Measurements from ENCODE around the gene METTL5.
"Not testable (repeated sequence)": the region's sequence is repeated elsewhere in the genome, so short reads cannot be mapped to it uniquely, and the experiment has no call there.

Gene METTL5

GRCh38 chr2:169824373-169825333, at the start of gene METTL5:
TSS of gene METTL5 (minus strand) at chr2:169824905. CDS start at chr2:169824597, 308 bp downstream.
- peak; percentile 86 for DNase-seq

DNA sequence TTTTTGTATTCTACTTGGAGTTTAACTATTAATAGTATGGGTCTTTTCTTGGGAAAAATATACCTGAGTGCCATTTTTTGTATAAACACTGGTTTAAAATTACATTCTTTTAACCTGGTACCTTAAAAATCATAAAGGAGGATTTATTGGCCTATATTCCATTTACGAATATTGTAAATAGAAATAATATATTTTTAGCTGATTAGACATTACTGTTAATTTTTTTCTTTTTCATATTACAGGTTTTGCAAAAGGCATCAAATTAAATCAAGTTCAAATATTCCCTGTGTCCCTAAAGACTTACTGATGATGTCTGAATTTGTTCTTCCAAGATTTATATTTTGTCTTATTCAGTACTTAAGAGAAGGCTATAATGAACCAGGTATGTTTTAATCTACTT, 47.3 kb upstream of the METTL5 start:
- DNase-seq = no peak

- DNase-seq = not testable (repeated sequence)
These were observed 46.7 kb upstream of the METTL5 start for GRCh38 chr2:169871369-169871768.

- no peak for DNase-seq
These were observed 44.2 kb upstream of the METTL5 start for GRCh38 chr2:169868951-169869350.

- DNase-seq = no peak
These were observed 42.9 kb upstream of the METTL5 start for GRCh38 chr2:169867579-169867978.

- DNase-seq = not testable (repeated sequence)
These were observed 41.5 kb upstream of the METTL5 start for GRCh38 chr2:169866230-169866629.

GRCh38 chr2:169865492-169865891, 40.8 kb upstream of the METTL5 start:
- no peak for DNase-seq

DNA sequence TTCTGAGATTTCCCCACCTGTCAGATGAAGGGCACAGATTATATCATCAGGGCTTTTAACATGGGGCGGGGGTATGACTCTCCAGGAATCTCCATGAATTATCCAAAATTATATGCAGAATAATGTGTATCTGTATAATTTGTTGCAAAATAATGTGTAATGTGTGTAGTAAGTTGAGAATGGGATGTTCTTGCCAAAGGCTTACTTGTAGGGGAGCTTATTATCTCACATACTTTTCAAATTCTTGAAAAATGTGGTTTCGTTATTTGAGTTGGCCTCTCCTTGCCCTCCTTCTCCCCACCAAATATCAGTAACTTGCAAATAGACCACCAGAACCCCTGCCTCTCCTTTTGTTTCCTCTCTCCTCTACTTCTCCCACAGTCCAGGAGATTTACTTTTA, 38.1 kb upstream of the METTL5 start:
- no peak for DNase-seq

- no peak for DNase-seq
These were observed 35.4 kb upstream of the METTL5 start for GRCh38 chr2:169860149-169860548.

- DNase-seq = no peak
These were observed 34.7 kb upstream of the METTL5 start for GRCh38 chr2:169859423-169859822.

GRCh38 chr2:169855281-169856258, 30.9 kb upstream of the METTL5 start:
- not testable (repeated sequence) for DNase-seq

DNA sequence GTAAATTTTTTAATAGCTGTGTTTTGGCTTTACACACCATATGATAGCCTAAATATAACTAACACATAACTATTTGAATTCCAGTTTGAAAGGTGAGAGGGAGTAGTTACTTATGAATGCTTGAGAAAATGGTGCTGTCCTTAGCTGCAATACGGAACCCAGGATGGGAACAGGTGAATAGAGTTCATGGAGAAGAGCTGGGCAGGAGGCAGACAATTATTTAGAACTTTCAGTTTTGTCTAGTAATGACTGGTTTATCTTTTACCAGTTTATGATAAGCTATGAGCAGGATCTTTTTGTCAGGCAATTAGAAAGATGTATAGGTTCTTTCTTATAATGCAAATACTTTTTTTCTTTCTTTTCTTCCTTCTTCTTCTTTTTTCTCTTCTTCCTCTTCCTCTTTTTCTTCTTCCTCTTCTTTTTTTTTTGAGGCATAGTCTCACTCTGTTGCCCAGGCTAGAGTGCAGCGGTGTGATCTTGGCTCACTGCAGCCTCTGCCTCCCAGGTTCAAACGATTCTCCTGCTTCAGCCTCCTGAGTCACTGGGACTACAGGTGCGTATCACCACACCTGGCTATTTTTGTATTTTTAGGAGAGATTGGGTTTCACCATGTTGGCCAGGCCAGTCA, 28.4 kb upstream of the METTL5 start:
- DNase-seq = no peak

DNA sequence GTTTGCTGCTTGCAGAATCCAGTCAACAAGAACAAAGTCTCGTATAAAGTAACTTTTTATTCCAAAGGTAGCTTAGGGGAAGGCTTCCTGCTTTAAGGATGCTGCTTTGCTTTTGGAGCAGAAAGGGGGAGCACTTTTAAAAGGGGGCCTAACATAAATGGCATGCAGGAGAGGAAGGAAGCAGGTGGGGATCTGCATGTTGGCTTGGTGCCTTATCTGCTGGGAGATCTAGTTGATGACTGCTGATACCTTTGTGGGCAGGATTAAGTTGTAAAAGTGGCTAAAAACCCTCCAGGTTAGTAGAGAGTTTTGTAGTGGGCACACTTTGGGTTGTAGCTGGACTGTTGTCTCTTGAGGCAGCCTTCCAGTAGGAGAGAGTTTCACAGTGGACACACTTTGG, 25.0 kb upstream of the METTL5 start:
- no peak for DNase-seq

DNA sequence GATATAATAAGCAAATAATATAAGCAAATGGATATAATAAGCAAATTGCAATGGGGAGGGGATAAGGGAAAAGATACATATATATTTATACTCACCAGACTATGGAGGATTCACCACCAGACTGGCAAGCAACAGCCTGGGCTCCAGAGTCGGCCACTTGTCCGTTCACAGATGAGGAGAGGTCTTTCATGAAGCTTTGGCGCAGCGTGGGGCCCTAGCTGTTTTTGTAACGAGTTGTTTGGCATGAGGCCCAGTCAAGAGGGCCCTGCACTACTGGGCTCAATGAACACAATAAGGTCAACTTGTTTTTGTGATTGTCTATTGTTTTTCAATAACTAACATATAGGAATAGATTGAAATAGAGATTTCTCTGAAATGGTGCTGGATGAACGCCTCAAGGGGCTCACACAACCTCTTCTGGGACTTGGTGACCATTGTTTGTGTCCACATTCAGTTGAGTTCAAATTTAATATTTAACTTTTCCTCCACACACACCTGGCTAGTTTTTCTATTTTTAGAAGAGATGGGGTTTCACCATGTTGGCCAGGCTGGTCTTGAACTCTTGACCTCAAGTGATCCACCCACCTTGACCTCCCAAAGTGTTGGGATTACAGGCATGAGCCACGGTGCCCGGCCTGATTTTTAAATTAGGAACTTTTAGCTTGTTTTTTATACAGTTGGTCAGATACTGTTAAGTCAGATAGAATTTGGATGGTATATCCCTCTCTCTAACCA, 24.4 kb upstream of the METTL5 start:
- not testable (repeated sequence) for DNase-seq

GRCh38 chr2:169845016-169845415, 20.3 kb upstream of the METTL5 start:
- DNase-seq = no peak

- not testable (repeated sequence) for DNase-seq
These were observed 16.9 kb upstream of the METTL5 start for GRCh38 chr2:169841625-169842024.

GRCh38 chr2:169840747-169841142, 16.0 kb upstream of the METTL5 start:
- no peak for DNase-seq

GRCh38 chr2:169839954-169840746, 15.4 kb upstream of the METTL5 start:
- no peak for DNase-seq

- no peak for DNase-seq
These were observed 14.2 kb upstream of the METTL5 start for GRCh38 chr2:169838743-169839489.

DNA sequence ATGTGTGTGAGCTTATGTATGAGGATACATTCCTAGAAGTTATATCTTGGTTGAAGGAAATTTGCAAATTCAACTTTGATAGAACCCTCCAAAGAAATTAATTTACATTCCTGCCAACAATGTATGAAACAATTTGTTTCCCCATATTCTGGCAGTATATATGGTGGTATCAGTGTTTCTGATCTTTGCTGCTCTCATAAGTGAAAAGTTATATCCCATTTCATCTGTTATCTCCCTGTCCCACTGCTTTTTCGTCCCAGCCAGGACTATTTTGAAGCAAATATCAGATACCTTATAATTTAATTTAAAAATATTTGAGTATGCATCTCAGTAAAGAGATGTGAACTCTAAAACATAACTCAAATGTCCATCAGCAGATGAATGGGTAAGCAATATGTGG, 9.7 kb upstream of the METTL5 start:
- DNase-seq = no peak

Measured in activated CD4-positive, alpha-beta T cell treated with anti-CD3 and anti-CD28 coated beads, Interleukin-2, amount 50 U/mL, for 16 hours (primary cell).